T-helper 9 cell (primary cell): Measurements from ENCODE around the gene RPS19BP1.

Source experiments
- DNase-seq: peaks from one replicate; pipeline ENCODE4 v3.0.0-alpha.2; 2020
- total RNA-seq, 2 donors: gene quantifications; one replicate each; lab custom pipeline; 2026; lab: John Stamatoyannopoulos, UW

RPS19BP1 gene
- 44.2 to 72.0 reads per million in 2 donors for total RNA-seq

- DNase-seq: peak; percentile 98
These were observed at the start of gene RPS19BP1 for GRCh38 chr22:39532215-39533073. Gene RPS19BP1 (minus strand): TSS chr22:39532748. CDS start chr22:39532738, 10 bp downstream.

- DNase-seq: no peak
These were observed 48.8 kb upstream of the RPS19BP1 start for GRCh38 chr22:39581303-39581702.

GRCh38 chr22:39580795-39581194, 48.2 kb upstream of the RPS19BP1 start:
- no peak for DNase-seq

GRCh38 chr22:39580006-39580441, 47.5 kb upstream of the RPS19BP1 start:
- no peak for DNase-seq

- DNase-seq: no peak
These were observed 45.4 kb upstream of the RPS19BP1 start for GRCh38 chr22:39577900-39578299.

GRCh38 chr22:39577366-39577765, 44.8 kb upstream of the RPS19BP1 start:
- no peak for DNase-seq

GRCh38 chr22:39576027-39576426, 43.5 kb upstream of the RPS19BP1 start:
- DNase-seq: no peak

GRCh38 chr22:39575552-39575825, 42.9 kb upstream of the RPS19BP1 start:
- no peak for DNase-seq

- DNase-seq: no peak
These were observed 42.4 kb upstream of the RPS19BP1 start for GRCh38 chr22:39574779-39575551.

GRCh38 chr22:39571538-39571937, 39.0 kb upstream of the RPS19BP1 start:
- no peak for DNase-seq

GRCh38 chr22:39570665-39571064, 38.1 kb upstream of the RPS19BP1 start, which contains the start of gene CACNA1I:
Gene CACNA1I (plus strand): TSS chr22:39570753. CDS start chr22:39570753, 0 bp downstream.
- DNase-seq: no peak

GRCh38 chr22:39570226-39570625, 37.7 kb upstream of the RPS19BP1 start:
- no peak for DNase-seq

GRCh38 chr22:39569066-39569465, 36.5 kb upstream of the RPS19BP1 start:
- DNase-seq: no peak

- DNase-seq: no peak
These were observed 35.9 kb upstream of the RPS19BP1 start for GRCh38 chr22:39568278-39568981.

- DNase-seq: peak; percentile 17
These were observed 34.8 kb upstream of the RPS19BP1 start for GRCh38 chr22:39567135-39567946.

- no peak for DNase-seq
These were observed 32.9 kb upstream of the RPS19BP1 start for GRCh38 chr22:39565414-39565944.

GRCh38 chr22:39563571-39564428, 31.3 kb upstream of the RPS19BP1 start:
- DNase-seq: no peak

- no peak for DNase-seq
These were observed 30.4 kb upstream of the RPS19BP1 start for GRCh38 chr22:39562839-39563489.

GRCh38 chr22:39560127-39560526, 27.6 kb upstream of the RPS19BP1 start:
- DNase-seq: no peak

- DNase-seq: no peak
These were observed 27.0 kb upstream of the RPS19BP1 start for GRCh38 chr22:39559456-39560105.
